Small intestine (tissue), 7 donors: ENCODE data around the gene MGST2. TPM values are rescaled to one million over a fixed set of nuclear protein-coding genes. Genes with fewer than 3 reads are reported as not detected.
A peak's percentile ranks its signal among the peaks of the same experiment; 100 is the strongest.

Experiments used
- DNase-seq, 2 donors: peaks; one replicate each; pipeline versions ENCODE4 v3.0.0 to v3.0.0-alpha.2; 2013
- FAIRE-seq: peaks from 2 replicates; lab custom pipeline; 2012; peaks lifted over from hg19 to GRCh38; lab: Jason Lieb, UNC
- H3K27ac ChIP-seq, 3 donors: one replicate each; pipeline ENCODE4 v1.5.1; 2013; ENCODE audit warnings: low read length in 2 of 3, mild to moderate bottlenecking in 2 of 3, control low read depth in 1 of 3, inconsistent platforms in 1 of 3, low read depth in 1 of 3, moderate library complexity in 1 of 3
- H3K27me3 ChIP-seq, 3 donors: one replicate each; pipeline ENCODE4 v1.6.1; 2013; ENCODE audit warnings: low read length in 3 of 3, inconsistent platforms in 1 of 3; ENCODE audit not compliant: control insufficient read depth in 3 of 3, insufficient read depth in 3 of 3
- H3K36me3 ChIP-seq, 3 donors: one replicate each; pipeline ENCODE4 v1.6.1; 2013; ENCODE audit warnings: low read length in 3 of 3, inconsistent platforms in 1 of 3, low read depth in 1 of 3, mild to moderate bottlenecking in 1 of 3, moderate library complexity in 1 of 3; ENCODE audit not compliant: control insufficient read depth in 3 of 3, insufficient read depth in 2 of 3
- H3K4me1 ChIP-seq, 3 donors: one replicate each; pipeline ENCODE4 v1.6.1; 2013; ENCODE audit warnings: low read length in 2 of 3, inconsistent platforms in 1 of 3, low read depth in 1 of 3, mild to moderate bottlenecking in 1 of 3, moderate library complexity in 1 of 3; ENCODE audit not compliant: control insufficient read depth in 3 of 3, insufficient read depth in 2 of 3
- H3K4me3 ChIP-seq, 3 donors: one replicate each; pipeline ENCODE4 v1.5.1; 2013; ENCODE audit warnings: low read length in 3 of 3, control low read depth in 1 of 3, inconsistent platforms in 1 of 3, low read depth in 1 of 3, mild to moderate bottlenecking in 1 of 3, moderate library complexity in 1 of 3
- H3K9me3 ChIP-seq, 2 donors: one replicate each; pipeline ENCODE4 v1.6.1; 2013; ENCODE audit warnings: low read depth in 1 of 2, low read length in 1 of 2; ENCODE audit not compliant: control insufficient read depth in 2 of 2, insufficient read depth in 1 of 2
- WGBS, 3 donors: extraction: QIAGEN DNeasy Blood & Tissue Kit; methylation state at CpG; one replicate each; pipeline ENCODE4 v1.1.7; 2013; 5-methylcytosine and 5-hydroxymethylcytosine counted together
- polyA plus RNA-seq, 4 donors: library from polyadenylated mRNA; stranded (reverse) in 3 of 4; unstranded in 1 of 4; fragments of 200-250 nt in 3 of 4; fragments of 120-200 nt in 1 of 4; gene quantifications; one replicate each; pipeline versions ENCODE4 v1.2.1 to v1.2.3, GENCODE V29; 2013
- donor health status: healthy with polysubstance abuse.
- donor health status: control.
- donor health status: control.
- donor health status: Bipolar disorder and iron deficiency.
- donor health status: healthy.

Gene MGST2
- polyA plus RNA-seq, 4 donors: 120 to 225 (median 211) TPM

DNA sequence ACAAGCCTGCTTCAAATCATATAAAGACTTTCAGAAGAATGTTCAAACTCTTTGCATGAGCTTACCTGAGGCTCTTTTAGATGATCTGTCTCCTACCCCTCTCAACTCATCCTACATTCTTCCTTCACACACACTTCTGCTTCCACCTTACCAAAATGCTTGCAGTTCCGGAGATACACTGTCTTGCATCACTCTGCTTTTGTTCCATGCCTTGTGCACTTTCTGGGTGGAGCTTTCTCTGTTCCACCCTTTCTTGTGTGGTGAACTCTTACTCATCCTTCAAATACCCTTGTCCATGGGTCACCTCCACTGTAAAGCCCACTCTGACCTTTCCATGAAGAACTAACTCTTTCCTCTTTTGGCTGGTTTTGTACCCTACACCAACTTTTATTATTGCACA is 18.4 kb upstream of the MGST2 start:
- WGBS, 3 donors: 90 to 92% (median 92%) methylated on average over 1 of the region's 1 CpG
- H3K9me3 ChIP-seq: no peaks in the 10 kb centered on the region

DNA sequence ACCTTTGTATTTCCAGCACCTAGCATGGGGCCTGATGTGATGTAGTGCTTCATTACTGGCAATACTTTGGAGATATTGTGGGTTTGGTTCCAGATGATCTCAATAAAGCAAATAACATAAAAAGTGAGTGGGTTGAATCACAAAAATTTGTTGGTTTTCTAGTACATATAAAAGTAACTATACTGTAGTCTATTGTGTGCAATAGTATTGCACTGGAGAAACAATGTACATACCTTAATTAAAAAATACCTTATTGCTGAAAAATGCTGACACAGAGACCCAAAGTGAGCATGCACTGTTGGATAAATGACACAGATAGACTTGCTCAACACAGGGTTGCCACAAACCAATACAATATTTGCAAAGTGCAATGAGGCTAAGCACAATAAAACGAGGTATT is 17.7 kb upstream of the MGST2 start:
- no peak for DNase-seq
- Histone ChIP-seq H3K4me1 (no peaks in the 10 kb centered on the region), H3K27me3 (no peaks in the 10 kb centered on the region), H3K4me3 (no peak overlapping the region), H3K9me3 (no peaks in the 10 kb centered on the region), H3K36me3 (no peaks in the 10 kb centered on the region), H3K27ac (no peak overlapping the region)
- 88 to 90% (median 89%) methylated on average over 1 of the region's 1 CpG for WGBS, 3 donors
- no peak for FAIRE-seq

More for the DNA sequence above, 18.4 kb upstream of the MGST2 start:
- no peak overlapping the region for H3K27ac ChIP-seq
- no peak for FAIRE-seq
- H3K27me3 ChIP-seq: no peaks in the 10 kb centered on the region
- H3K4me3 ChIP-seq: no peak overlapping the region
- H3K36me3 ChIP-seq: no peaks in the 10 kb centered on the region
- no peaks in the 10 kb centered on the region for H3K4me1 ChIP-seq
- DNase-seq: no peak

DNA sequence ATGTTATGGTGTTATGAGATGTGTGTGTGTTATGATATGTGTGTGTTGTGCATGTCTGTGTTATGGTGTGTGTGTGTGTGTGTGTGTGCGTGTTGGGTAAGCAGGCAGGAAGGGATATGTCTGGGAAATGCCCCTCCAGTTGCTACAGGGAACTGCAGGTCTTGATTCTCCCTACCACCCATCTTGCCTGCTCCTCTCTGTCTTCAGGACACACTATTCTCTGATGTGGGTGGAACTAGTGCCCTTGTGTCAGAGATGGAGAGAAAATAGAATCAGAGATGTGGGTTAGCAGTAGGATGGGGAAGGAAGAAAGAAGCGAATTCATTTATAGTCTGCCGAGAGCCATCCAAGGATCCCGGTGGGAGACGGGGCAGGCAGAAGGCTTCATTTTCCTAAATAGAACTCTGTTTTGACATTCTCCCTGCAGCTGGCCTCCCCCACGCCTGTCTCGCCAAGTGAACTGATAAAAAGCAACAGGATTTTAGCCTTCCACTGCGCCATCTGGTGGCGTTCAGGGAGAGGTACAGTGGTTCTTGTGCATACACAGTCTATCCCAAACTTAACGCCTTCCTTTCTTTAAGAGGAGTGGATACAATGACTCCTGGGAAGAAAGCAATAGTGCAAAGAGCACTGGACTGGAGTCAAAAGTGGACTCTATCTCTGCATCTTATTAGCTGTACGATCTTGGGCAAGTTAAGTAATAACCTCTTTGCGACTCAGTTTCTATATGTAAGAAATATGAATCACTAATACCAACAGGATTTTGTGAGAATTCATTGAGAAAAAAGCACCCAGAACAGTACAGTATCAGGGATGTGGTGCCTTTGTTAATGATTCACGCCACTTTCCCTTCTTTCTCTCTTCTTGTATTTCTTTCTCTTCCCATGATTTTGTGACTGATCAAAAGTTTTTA is 14.1 kb upstream of the MGST2 start:
- Histone ChIP-seq H3K9me3 (no peaks in the 10 kb centered on the region), H3K4me1 (no peaks in the 10 kb centered on the region), H3K36me3 (no peaks in the 10 kb centered on the region), H3K27me3 (no peaks in the 10 kb centered on the region), H3K27ac (no peak overlapping the region), H3K4me3 (no peak overlapping the region)
- DNase-seq: peak; percentile 77 to 87
- WGBS, 3 donors: 14 to 24% (median 21%) methylated on average over 13 of the region's 13 CpGs
- FAIRE-seq: no peak

- peaks cover 0 to 6% (median 0%) of the 10 kb centered on the region in 3 donors for H3K4me1 ChIP-seq
These were observed 11.1 kb upstream of the MGST2 start for GRCh38 chr4:139654516-139654915.

GRCh38 chr4:139655116-139655515 is 10.5 kb upstream of the MGST2 start:
- no peak overlapping the region for H3K27ac ChIP-seq
- peaks cover 0 to 11% (median 0%) of the 10 kb centered on the region in 3 donors for H3K4me1 ChIP-seq
- no peaks in the 10 kb centered on the region for H3K27me3 ChIP-seq
- no peaks in the 10 kb centered on the region for H3K9me3 ChIP-seq
- H3K4me3 ChIP-seq: no peak overlapping the region
- WGBS, 3 donors: 61 to 64% (median 64%) methylated on average over 3 of the region's 3 CpGs
- DNase-seq (peak; percentile 30 to 46), FAIRE-seq (no peak)
- no peaks in the 10 kb centered on the region for H3K36me3 ChIP-seq

More at GRCh38 chr4:139654516-139654915, 11.1 kb upstream of the MGST2 start:
- FAIRE-seq (no peak), DNase-seq (no peak)
- Histone ChIP-seq H3K4me3 (no peak overlapping the region), H3K9me3 (no peaks in the 10 kb centered on the region), H3K27me3 (no peaks in the 10 kb centered on the region), H3K36me3 (no peaks in the 10 kb centered on the region), H3K27ac (no peak overlapping the region)
- 79 to 86% (median 85%) methylated on average over 4 of the region's 4 CpGs for WGBS, 3 donors

DNA sequence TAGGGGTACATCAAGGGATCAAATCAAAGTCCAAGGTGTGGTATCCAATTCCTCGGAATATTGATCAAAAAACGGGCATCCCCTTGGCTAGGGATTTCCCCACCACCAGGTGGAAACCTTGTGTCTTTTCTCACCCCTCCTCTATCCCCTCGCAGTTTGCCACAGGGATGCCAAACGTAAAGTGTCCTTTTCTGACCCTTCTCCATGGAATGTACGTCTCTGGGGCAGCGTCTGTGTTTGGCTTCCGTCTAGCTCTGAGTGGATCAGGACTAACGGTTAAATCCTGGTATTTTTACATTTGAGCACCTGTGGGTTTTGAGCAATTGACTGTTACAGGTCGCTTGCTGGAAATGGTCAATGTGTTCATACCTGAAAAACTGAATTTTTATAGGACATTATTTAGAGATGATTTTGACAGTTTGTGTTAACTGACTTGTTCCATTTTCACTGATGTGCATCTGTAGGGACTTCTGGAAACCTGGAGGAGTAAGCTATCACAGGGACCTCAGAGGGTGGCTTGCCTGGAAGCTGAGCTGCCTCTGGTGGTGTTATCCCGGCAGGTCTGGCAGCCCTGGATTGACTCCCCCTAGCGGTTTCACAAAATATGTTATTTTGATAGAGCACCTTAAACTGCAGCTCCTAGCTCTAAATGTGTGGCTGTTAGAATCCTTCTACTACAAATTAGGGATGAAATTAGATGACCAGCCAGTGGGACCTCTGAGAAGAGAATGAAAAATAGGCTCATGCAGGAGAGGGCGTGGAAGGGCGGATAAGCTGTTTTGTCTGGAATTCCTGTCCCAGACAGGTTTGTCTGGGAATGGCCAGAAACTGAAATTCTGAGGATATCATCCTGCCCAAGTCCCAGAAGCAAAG is 8.8 kb upstream of the MGST2 start:
- no peaks in the 10 kb centered on the region for H3K9me3 ChIP-seq
- H3K36me3 ChIP-seq: no peaks in the 10 kb centered on the region
- peaks cover 2 to 23% (median 6%) of the 10 kb centered on the region in 3 donors for H3K4me1 ChIP-seq
- no peak overlapping the region for H3K27ac ChIP-seq
- H3K4me3 ChIP-seq: no peak overlapping the region
- peak; percentile 73 to 82 for DNase-seq
- WGBS, 3 donors: 9 to 29% (median 25%) methylated on average over 13 of the region's 13 CpGs
- H3K27me3 ChIP-seq: no peaks in the 10 kb centered on the region
- no peak for FAIRE-seq

DNA sequence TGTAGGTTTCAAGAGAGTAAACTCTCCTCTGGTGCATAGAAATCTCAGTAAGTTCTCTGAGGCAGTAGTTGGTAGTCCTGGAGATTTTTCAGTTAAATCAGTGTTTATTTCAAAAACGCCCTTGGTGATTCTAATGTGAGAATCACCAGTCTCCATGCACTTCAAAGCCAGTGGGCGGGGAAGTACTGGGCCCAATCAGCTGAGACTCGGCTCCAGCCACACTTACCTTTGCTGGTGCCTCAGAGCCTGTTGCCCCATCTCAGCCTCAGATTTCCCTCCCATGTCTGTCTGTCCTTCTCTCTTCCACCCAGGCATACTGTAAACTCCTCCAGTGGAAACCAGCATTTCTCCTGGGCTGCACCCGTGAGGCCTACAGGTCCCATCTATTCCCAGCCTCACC is 7.4 kb upstream of the MGST2 start:
- DNase-seq: no peak
- no peak overlapping the region for H3K4me3 ChIP-seq
- H3K4me1 ChIP-seq: peaks cover 2 to 29% (median 6%) of the 10 kb centered on the region in 3 donors
- 84 to 89% (median 86%) methylated on average over 4 of the region's 4 CpGs for WGBS, 3 donors
- no peaks in the 10 kb centered on the region for H3K9me3 ChIP-seq
- H3K36me3 ChIP-seq: no peaks in the 10 kb centered on the region
- no peaks in the 10 kb centered on the region for H3K27me3 ChIP-seq
- FAIRE-seq: no peak
- H3K27ac ChIP-seq: peak overlapping the region in 1 of 3 donors; percentile 64
